ENCODE measurements around the gene PACRG.
A peak's percentile ranks its signal among the peaks of the same experiment; 100 is the strongest.

Gene PACRG

DNA sequence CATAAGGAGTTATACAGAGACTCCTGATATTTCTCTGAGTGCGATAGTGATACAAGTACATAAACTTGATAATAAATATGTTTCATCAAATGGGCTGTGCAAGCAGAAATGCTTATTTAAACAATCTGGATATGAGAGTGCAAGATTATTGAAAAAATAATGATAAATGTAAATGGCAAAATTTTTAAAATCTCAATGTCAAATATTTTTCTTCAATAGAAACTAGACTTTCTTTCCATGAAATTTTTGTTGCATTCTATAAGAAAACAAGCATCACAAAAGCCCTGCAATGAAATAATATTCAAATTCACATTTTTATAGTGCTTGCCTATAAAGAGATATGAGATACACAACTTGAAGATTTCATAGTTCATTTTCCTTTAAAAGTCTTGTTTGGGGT lies 2.7 kb downstream of the PACRG start:
- Histone ChIP-seq H3K23ac (ENCODE audit: low read length) (no peak overlapping the region), H3K4me3 (ENCODE audit: low read length) (no peak overlapping the region), H3K36me3 (ENCODE audit: control insufficient read depth, insufficient read depth, low read length) (no peaks in the 10 kb centered on the region), H3K56ac (ENCODE audit: low read length) (no peak overlapping the region), H3K79me1 (ENCODE audit: low read length) (no peaks in the 10 kb centered on the region), H2BK15ac (replicated peaks; ENCODE audit: low read depth) (no peak overlapping the region), H3K18ac (ENCODE audit: low read length) (no peak overlapping the region), H2BK5ac (ENCODE audit: low read length) (no peak overlapping the region), H3K79me2 (ENCODE audit: control insufficient read depth, insufficient read depth, low read length) (no peaks in the 10 kb centered on the region), H3K27me3 (ENCODE audit: insufficient read depth, low read length, poor library complexity) (no peaks in the 10 kb centered on the region), H4K5ac (ENCODE audit: low read length) (no peak overlapping the region), H3K4me1 (ENCODE audit: control insufficient read depth, low read depth, low read length) (no peaks in the 10 kb centered on the region), H2AK5ac (ENCODE audit: low read length) (no peak overlapping the region), H4K8ac (ENCODE audit: low read depth, low read length) (no peak overlapping the region), H3K9ac (ENCODE audit: low read length) (no peak overlapping the region), H3K4ac (ENCODE audit: low read depth, low read length) (no peak overlapping the region), H3K4me2 (ENCODE audit: low read length) (no peak overlapping the region), H3K27ac (ENCODE audit: low read depth, low read length) (no peak overlapping the region), H2BK120ac (ENCODE audit: low read depth, low read length) (no peak overlapping the region)
- no CpG with 5 or more reads among the region's 1 CpG for WGBS (ENCODE audit: extremely low coverage, insufficient coverage, low lambda C conversion rate)
- no peak for DNase-seq

DNA sequence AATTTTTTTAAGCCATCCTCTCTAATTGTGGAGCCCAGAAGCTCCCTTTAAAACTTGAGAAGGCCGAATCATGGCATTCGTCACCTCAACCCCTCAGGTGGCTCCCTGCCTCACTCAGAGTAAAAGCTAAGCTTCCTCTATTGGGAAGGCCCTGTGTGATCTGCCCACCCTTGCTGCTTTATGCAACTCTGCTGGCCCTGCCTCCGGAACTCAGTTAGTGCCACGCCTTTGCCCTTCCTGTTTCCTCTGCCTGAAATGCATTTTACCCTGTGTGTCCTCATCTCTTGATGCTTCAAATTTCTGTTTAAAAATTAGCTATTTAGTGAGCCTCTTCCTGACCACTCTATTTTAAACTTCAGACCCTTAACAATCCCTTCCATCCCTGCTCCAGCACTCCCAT lies 5.7 kb downstream of the PACRG start:
- Histone ChIP-seq H3K9ac (ENCODE audit: low read length) (no peak overlapping the region), H2BK120ac (ENCODE audit: low read depth, low read length) (no peak overlapping the region), H4K5ac (ENCODE audit: low read length) (no peak overlapping the region), H3K4me2 (ENCODE audit: low read length) (no peak overlapping the region), H4K8ac (ENCODE audit: low read depth, low read length) (no peak overlapping the region), H2BK5ac (ENCODE audit: low read length) (no peak overlapping the region), H2AK5ac (ENCODE audit: low read length) (no peak overlapping the region), H3K23ac (ENCODE audit: low read length) (no peak overlapping the region), H3K4me3 (ENCODE audit: low read length) (no peak overlapping the region), H3K36me3 (ENCODE audit: control insufficient read depth, insufficient read depth, low read length) (no peaks in the 10 kb centered on the region), H3K18ac (ENCODE audit: low read length) (no peak overlapping the region), H3K4ac (ENCODE audit: low read depth, low read length) (no peak overlapping the region), H3K27me3 (ENCODE audit: insufficient read depth, low read length, poor library complexity) (no peaks in the 10 kb centered on the region), H3K27ac (ENCODE audit: low read depth, low read length) (no peak overlapping the region), H3K79me2 (ENCODE audit: control insufficient read depth, insufficient read depth, low read length) (no peaks in the 10 kb centered on the region), H2BK15ac (replicated peaks; ENCODE audit: low read depth) (no peak overlapping the region), H3K79me1 (ENCODE audit: low read length) (no peaks in the 10 kb centered on the region), H3K4me1 (ENCODE audit: control insufficient read depth, low read depth, low read length) (no peaks in the 10 kb centered on the region), H3K56ac (ENCODE audit: low read length) (no peak overlapping the region)
- WGBS (ENCODE audit: extremely low coverage, insufficient coverage, low lambda C conversion rate), result no CpG with 5 or more reads among the region's 4 CpGs
- DNase-seq, result peak; percentile 25

DNA sequence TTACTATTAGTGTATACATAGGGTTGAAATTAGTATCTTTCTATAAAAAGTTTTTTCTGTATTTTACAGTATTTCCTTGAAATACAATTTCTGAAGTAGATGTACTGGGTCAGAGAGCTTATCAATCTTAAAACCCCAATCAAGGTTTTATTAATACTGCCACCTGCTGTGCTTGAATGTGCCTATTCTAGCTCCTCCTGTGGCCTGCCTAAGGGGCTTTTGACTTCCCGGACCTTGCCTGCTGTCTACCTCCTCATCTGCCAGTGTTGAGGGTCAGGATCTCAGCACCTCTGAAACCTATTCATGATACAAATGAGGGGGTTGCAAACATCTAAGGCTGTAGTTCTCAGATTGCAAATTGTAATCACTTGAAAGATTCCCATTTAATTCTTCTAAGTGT lies 9.2 kb downstream of the PACRG start:
- no peak overlapping the region for H3K4me2 ChIP-seq (ENCODE audit: low read length)
- H3K79me2 ChIP-seq (ENCODE audit: control insufficient read depth, insufficient read depth, low read length), result no peaks in the 10 kb centered on the region
- H2BK120ac ChIP-seq (ENCODE audit: low read depth, low read length), result no peak overlapping the region
- H3K27ac ChIP-seq (ENCODE audit: low read depth, low read length), result no peak overlapping the region
- H3K4ac ChIP-seq (ENCODE audit: low read depth, low read length), result no peak overlapping the region
- H3K9ac ChIP-seq (ENCODE audit: low read length), result no peak overlapping the region
- H3K4me3 ChIP-seq (ENCODE audit: low read length), result no peak overlapping the region
- H2BK15ac ChIP-seq (replicated peaks; ENCODE audit: low read depth), result no peak overlapping the region
- no peak overlapping the region for H3K18ac ChIP-seq (ENCODE audit: low read length)
- H3K56ac ChIP-seq (ENCODE audit: low read length), result no peak overlapping the region
- no peak overlapping the region for H4K5ac ChIP-seq (ENCODE audit: low read length)
- H3K36me3 ChIP-seq (ENCODE audit: control insufficient read depth, insufficient read depth, low read length), result no peaks in the 10 kb centered on the region
- H4K8ac ChIP-seq (ENCODE audit: low read depth, low read length), result no peak overlapping the region
- H3K27me3 ChIP-seq (ENCODE audit: insufficient read depth, low read length, poor library complexity), result no peaks in the 10 kb centered on the region
- H3K23ac ChIP-seq (ENCODE audit: low read length), result no peak overlapping the region
- no peak overlapping the region for H2BK5ac ChIP-seq (ENCODE audit: low read length)
- no peak for DNase-seq
- WGBS (ENCODE audit: extremely low coverage, insufficient coverage, low lambda C conversion rate), result no CpG with 5 or more reads among the region's 1 CpG
- H3K79me1 ChIP-seq (ENCODE audit: low read length), result no peaks in the 10 kb centered on the region
- no peaks in the 10 kb centered on the region for H3K4me1 ChIP-seq (ENCODE audit: control insufficient read depth, low read depth, low read length)
- H2AK5ac ChIP-seq (ENCODE audit: low read length), result no peak overlapping the region

DNA sequence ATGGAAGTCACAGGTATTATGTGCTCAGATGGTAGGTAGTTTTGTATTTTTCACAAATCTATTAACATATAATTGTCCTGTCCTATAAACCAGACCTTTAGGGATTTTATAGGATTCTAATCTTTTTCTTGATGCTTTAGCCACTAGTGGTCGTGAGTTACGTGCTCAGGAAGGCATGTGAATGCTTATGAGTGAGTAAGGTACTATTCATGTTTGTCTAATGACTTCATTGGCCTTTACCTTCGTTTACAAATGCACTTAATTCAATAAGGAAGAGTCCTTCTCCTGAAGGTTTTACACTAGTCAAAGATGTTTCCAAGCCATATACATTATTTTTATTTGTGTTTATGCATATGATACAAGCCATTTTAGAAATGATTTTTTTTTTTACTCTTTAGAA lies 23.0 kb downstream of the PACRG start:
- DNase-seq, result peak; percentile 7
- Histone ChIP-seq H4K8ac (ENCODE audit: low read depth, low read length) (no peak overlapping the region), H2BK15ac (replicated peaks; ENCODE audit: low read depth) (no peak overlapping the region), H3K36me3 (ENCODE audit: control insufficient read depth, insufficient read depth, low read length) (no peaks in the 10 kb centered on the region), H3K27me3 (ENCODE audit: insufficient read depth, low read length, poor library complexity) (no peaks in the 10 kb centered on the region), H3K4me1 (ENCODE audit: control insufficient read depth, low read depth, low read length) (no peaks in the 10 kb centered on the region), H3K23ac (ENCODE audit: low read length) (no peak overlapping the region), H3K9ac (ENCODE audit: low read length) (no peak overlapping the region), H2BK120ac (ENCODE audit: low read depth, low read length) (no peak overlapping the region), H3K27ac (ENCODE audit: low read depth, low read length) (no peak overlapping the region), H3K18ac (ENCODE audit: low read length) (no peak overlapping the region), H2BK5ac (ENCODE audit: low read length) (no peak overlapping the region), H2AK5ac (ENCODE audit: low read length) (no peak overlapping the region), H4K5ac (ENCODE audit: low read length) (no peak overlapping the region), H3K79me1 (ENCODE audit: low read length) (no peaks in the 10 kb centered on the region), H3K4ac (ENCODE audit: low read depth, low read length) (no peak overlapping the region), H3K79me2 (ENCODE audit: control insufficient read depth, insufficient read depth, low read length) (no peaks in the 10 kb centered on the region), H3K4me2 (ENCODE audit: low read length) (no peak overlapping the region), H3K56ac (ENCODE audit: low read length) (no peak overlapping the region), H3K4me3 (ENCODE audit: low read length) (no peak overlapping the region)
- no CpG with 5 or more reads among the region's 3 CpGs for WGBS (ENCODE audit: extremely low coverage, insufficient coverage, low lambda C conversion rate)

DNA sequence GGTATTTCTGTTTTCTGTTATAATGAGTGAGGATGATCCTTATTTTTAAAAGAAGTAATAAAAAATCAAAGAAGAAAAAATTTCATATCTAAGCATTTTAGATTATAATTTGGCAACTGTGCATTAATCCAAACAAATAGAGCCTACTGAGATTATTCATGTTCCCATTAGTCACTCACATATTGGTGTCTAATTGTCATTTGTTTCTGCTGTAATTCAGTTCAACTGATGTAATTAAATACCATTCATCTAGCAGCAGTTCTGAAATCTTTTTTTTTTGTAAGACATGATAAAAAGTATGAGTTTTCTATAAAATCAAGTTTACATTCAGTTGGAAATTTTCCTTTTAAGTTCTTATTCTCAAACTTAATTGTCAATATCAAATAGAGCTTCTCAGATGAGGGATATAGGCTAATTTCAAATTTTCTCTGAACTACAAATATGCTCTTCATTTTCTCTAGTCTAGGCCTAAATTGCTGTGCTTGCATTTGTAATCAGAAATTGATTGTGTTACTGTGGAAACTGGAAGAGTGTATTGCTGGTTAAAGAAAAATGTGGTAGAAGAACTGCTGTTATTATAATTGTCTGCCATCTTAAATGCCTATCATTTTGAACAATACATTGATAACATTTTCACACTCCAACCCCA lies 23.6 kb downstream of the PACRG start:
- no peak for DNase-seq
- Histone ChIP-seq H3K27me3 (ENCODE audit: insufficient read depth, low read length, poor library complexity) (no peaks in the 10 kb centered on the region), H3K4ac (ENCODE audit: low read depth, low read length) (no peak overlapping the region), H3K4me3 (ENCODE audit: low read length) (no peak overlapping the region), H3K79me1 (ENCODE audit: low read length) (no peaks in the 10 kb centered on the region), H3K9ac (ENCODE audit: low read length) (no peak overlapping the region), H3K4me1 (ENCODE audit: control insufficient read depth, low read depth, low read length) (no peaks in the 10 kb centered on the region), H4K5ac (ENCODE audit: low read length) (no peak overlapping the region), H2BK120ac (ENCODE audit: low read depth, low read length) (no peak overlapping the region), H3K27ac (ENCODE audit: low read depth, low read length) (no peak overlapping the region), H3K4me2 (ENCODE audit: low read length) (no peak overlapping the region), H3K56ac (ENCODE audit: low read length) (no peak overlapping the region), H3K18ac (ENCODE audit: low read length) (no peak overlapping the region), H2BK15ac (replicated peaks; ENCODE audit: low read depth) (no peak overlapping the region), H3K23ac (ENCODE audit: low read length) (no peak overlapping the region), H4K8ac (ENCODE audit: low read depth, low read length) (no peak overlapping the region), H3K79me2 (ENCODE audit: control insufficient read depth, insufficient read depth, low read length) (no peaks in the 10 kb centered on the region), H2BK5ac (ENCODE audit: low read length) (no peak overlapping the region), H2AK5ac (ENCODE audit: low read length) (no peak overlapping the region), H3K36me3 (ENCODE audit: control insufficient read depth, insufficient read depth, low read length) (no peaks in the 10 kb centered on the region)

DNA sequence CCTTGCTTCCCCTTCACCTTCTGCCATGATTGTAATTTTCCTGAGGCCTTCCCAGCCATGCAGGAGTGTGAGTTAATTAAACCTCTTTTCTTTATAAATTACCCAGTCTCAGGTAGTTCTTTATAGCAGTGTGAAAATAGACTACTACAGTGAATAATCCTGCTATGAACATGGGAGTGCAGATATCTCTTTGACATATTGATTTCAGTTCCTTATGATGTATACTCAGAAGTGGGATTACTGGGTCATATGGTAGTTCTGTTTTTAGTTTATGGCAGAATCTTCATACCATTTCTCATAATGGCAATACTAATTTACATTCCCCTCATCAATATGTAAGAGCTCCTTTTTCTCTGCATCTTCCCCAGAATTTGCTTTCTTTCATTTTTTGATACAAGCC lies 26.0 kb downstream of the PACRG start:
- Histone ChIP-seq H2BK5ac (ENCODE audit: low read length) (no peak overlapping the region), H3K4ac (ENCODE audit: low read depth, low read length) (no peak overlapping the region), H2BK15ac (replicated peaks; ENCODE audit: low read depth) (no peak overlapping the region), H3K4me2 (ENCODE audit: low read length) (no peak overlapping the region), H2BK120ac (ENCODE audit: low read depth, low read length) (no peak overlapping the region), H3K4me1 (ENCODE audit: control insufficient read depth, low read depth, low read length) (no peaks in the 10 kb centered on the region), H4K8ac (ENCODE audit: low read depth, low read length) (no peak overlapping the region), H3K36me3 (ENCODE audit: control insufficient read depth, insufficient read depth, low read length) (no peaks in the 10 kb centered on the region), H3K27ac (ENCODE audit: low read depth, low read length) (no peak overlapping the region), H3K4me3 (ENCODE audit: low read length) (no peak overlapping the region), H3K27me3 (ENCODE audit: insufficient read depth, low read length, poor library complexity) (no peaks in the 10 kb centered on the region), H3K56ac (ENCODE audit: low read length) (no peak overlapping the region), H2AK5ac (ENCODE audit: low read length) (no peak overlapping the region), H3K9ac (ENCODE audit: low read length) (no peak overlapping the region), H3K18ac (ENCODE audit: low read length) (no peak overlapping the region), H4K5ac (ENCODE audit: low read length) (no peak overlapping the region), H3K79me1 (ENCODE audit: low read length) (no peaks in the 10 kb centered on the region), H3K79me2 (ENCODE audit: control insufficient read depth, insufficient read depth, low read length) (no peaks in the 10 kb centered on the region), H3K23ac (ENCODE audit: low read length) (no peak overlapping the region)
- DNase-seq, result no peak

All from mesendoderm (in vitro differentiated cells).